Loucy (cell line): ENCODE results near the gene TAF4.

Experiments
- H2AFZ ChIP-seq: fragments of 200-600 bp; sonication (generic); 2 replicates; pipeline ENCODE4 v1.6.0; 2016; ENCODE audit warnings: antibody characterized with exemption, mild to moderate bottlenecking, low read length, moderate library complexity
- H3F3A ChIP-seq: fragments of 200-600 bp; 2 replicates; pipeline ENCODE4 v1.6.0; 2016; ENCODE audit warnings: antibody characterized with exemption, low read depth, mild to moderate bottlenecking
- H3K27me3 ChIP-seq: fragments of 200-600 bp; sonication (generic); 2 replicates; pipeline ENCODE4 v1.6.1; 2014; ENCODE audit warnings: low read length, mild to moderate bottlenecking; ENCODE audit not compliant: insufficient read depth, poor library complexity, severe bottlenecking
- H3K36me3 ChIP-seq: fragments of 200-600 bp; sonication (generic); 2 replicates; pipeline ENCODE4 v1.6.1; 2016; ENCODE audit warnings: low read length; ENCODE audit not compliant: insufficient read depth
- H3K4me1 ChIP-seq: fragments of 200-600 bp; sonication (generic); 2 replicates; pipeline ENCODE4 v1.5.1; 2014; ENCODE audit warnings: low read length, mild to moderate bottlenecking; ENCODE audit not compliant: insufficient read depth, poor library complexity, severe bottlenecking
- H3K4me2 ChIP-seq: fragments of 200-600 bp; sonication (generic); 2 replicates; pipeline ENCODE4 v1.6.0; 2014; ENCODE audit warnings: antibody characterized with exemption, low read length, low read depth, mild to moderate bottlenecking; ENCODE audit not compliant: poor library complexity, severe bottlenecking
- H3K4me3 ChIP-seq: fragments of 200-600 bp; sonication (generic); 2 replicates; pipeline ENCODE4 v1.5.1; 2014; ENCODE audit warnings: low read length, mild to moderate bottlenecking, mixed read lengths; ENCODE audit not compliant: poor library complexity, severe bottlenecking
- H3K79me2 ChIP-seq: fragments of 200-600 bp; sonication (generic); 2 replicates; pipeline ENCODE4 v1.6.1; 2014; ENCODE audit warnings: low read length; ENCODE audit not compliant: insufficient read depth
- H3K9ac ChIP-seq: fragments of 200-600 bp; sonication (generic); 2 replicates; pipeline ENCODE4 v1.6.0; 2014; ENCODE audit warnings: mild to moderate bottlenecking, low read depth, low read length, moderate library complexity; ENCODE audit not compliant: poor library complexity, severe bottlenecking
- H3K9me2 ChIP-seq: fragments of 200-600 bp; sonication (generic); replicated peaks from 2 replicates; pipeline ENCODE4 v1.6.1; 2016; ENCODE audit warnings: low read depth, low read length, mixed read lengths
- H3K9me3 ChIP-seq: fragments of 200-600 bp; sonication (generic); 2 replicates; pipeline ENCODE4 v1.6.1; 2014; ENCODE audit warnings: mild to moderate bottlenecking, antibody characterized with exemption, low read length, low read depth; ENCODE audit not compliant: insufficient read depth
- H4K20me1 ChIP-seq: fragments of 200-600 bp; sonication (generic); 2 replicates; pipeline ENCODE4 v1.6.0; 2014; ENCODE audit warnings: antibody characterized with exemption, low read length, mild to moderate bottlenecking; ENCODE audit not compliant: insufficient read depth, poor library complexity, severe bottlenecking
- EZH2phosphoT487 ChIP-seq: fragments of 200-600 bp; IDR thresholded peaks from 2 replicates; pipeline ENCODE4 v1.6.1; 2018; ENCODE audit warnings: antibody characterized with exemption, mild to moderate bottlenecking, moderate library complexity, borderline replicate concordance
- TF ChIP-seq, protein P1 (sequence below): fragments of 200-600 bp; sonication (generic); conservative IDR thresholded peaks from 2 replicates; pipeline ENCODE4 v1.5.1; 2014; ENCODE audit warnings: mild to moderate bottlenecking, antibody characterized with exemption, low read length

Gene TAF4

DNA sequence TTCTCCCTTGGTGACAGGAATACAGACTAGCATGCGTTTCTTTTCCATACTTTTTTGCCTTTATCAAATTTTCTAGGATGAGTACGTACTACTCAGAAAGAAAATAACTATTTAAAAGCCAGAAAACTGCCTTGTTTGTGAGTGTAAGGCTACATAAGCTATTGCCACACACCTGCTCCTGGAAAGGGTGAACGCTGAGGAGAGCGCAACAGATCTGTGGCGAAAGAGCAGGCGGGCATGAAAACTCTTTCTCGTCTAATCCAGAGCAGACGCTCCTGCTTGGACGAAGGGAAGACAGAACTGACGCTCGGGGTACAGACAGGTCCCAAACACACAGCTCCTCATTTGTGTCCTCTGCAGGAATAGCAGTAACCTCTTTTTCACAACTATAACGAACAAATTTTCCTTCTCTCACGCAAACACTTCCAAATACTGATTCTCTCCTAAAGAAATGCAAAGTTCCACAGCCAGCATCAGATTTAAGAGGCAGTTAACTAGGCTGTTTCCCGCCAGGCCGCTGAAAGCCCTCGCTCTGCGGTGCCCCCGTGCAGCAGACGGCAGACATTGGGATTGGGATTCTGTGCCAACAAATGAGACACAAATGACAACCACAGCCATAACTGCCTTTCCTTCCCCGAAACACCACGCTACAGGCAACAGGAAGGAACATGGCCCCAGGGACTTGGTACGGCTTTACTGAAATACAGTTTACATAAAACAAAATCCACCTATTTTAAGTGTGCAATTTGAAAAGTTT lies 20.0 kb downstream of the TAF4 start:
- Histone ChIP-seq H3K9me2 (no peaks in the 10 kb centered on the region), H4K20me1 (peaks cover 43% of the 10 kb centered on the region), H3K4me1 (peaks cover 5% of the 10 kb centered on the region), H2AFZ (no peak overlapping the region), H3K4me3 (no peak overlapping the region), H3K27me3 (no peaks in the 10 kb centered on the region), H3K79me2 (peaks cover 100% of the 10 kb centered on the region), H3K4me2 (no peak overlapping the region), H3K36me3 (peaks cover 8% of the 10 kb centered on the region; the same call in 1 of the 2 replicates), H3F3A (no peaks in the 10 kb centered on the region), H3K9ac (no peak overlapping the region), H3K9me3 (no peaks in the 10 kb centered on the region)
- no peak for TF ChIP-seq EZH2phosphoT487

DNA sequence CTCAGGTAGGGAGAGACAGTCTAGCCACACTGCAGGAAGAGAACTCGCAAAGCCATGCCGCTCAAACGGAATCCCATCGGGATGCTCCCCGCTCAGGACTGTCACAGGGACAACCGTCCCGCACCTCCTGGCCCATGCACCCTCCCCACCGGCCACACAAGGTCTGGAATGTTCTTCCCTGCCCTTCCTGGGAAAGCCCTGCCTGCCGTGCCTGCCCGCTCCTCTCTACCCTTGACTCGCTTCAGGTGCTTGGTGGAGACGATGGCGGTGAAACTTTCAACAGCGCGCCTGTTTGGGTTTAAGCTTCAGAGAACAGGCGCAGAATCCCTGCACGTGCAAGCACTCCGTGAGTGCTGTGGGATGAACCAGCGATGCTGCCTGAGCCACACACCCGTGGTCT lies 20.6 kb downstream of the TAF4 start:
- peaks cover 5% of the 10 kb centered on the region for H3K4me1 ChIP-seq
- H2AFZ ChIP-seq, result no peak overlapping the region
- H3K9me3 ChIP-seq, result no peaks in the 10 kb centered on the region
- peaks cover 37% of the 10 kb centered on the region for H4K20me1 ChIP-seq
- no peaks in the 10 kb centered on the region for H3K9me2 ChIP-seq
- no peak overlapping the region for H3K4me3 ChIP-seq
- H3K9ac ChIP-seq, result no peak overlapping the region
- peaks cover 100% of the 10 kb centered on the region for H3K79me2 ChIP-seq
- H3K4me2 ChIP-seq, result no peak overlapping the region
- H3K27me3 ChIP-seq, result no peaks in the 10 kb centered on the region
- no peak for TF ChIP-seq EZH2phosphoT487
- TF ChIP-seq, protein P1, sequence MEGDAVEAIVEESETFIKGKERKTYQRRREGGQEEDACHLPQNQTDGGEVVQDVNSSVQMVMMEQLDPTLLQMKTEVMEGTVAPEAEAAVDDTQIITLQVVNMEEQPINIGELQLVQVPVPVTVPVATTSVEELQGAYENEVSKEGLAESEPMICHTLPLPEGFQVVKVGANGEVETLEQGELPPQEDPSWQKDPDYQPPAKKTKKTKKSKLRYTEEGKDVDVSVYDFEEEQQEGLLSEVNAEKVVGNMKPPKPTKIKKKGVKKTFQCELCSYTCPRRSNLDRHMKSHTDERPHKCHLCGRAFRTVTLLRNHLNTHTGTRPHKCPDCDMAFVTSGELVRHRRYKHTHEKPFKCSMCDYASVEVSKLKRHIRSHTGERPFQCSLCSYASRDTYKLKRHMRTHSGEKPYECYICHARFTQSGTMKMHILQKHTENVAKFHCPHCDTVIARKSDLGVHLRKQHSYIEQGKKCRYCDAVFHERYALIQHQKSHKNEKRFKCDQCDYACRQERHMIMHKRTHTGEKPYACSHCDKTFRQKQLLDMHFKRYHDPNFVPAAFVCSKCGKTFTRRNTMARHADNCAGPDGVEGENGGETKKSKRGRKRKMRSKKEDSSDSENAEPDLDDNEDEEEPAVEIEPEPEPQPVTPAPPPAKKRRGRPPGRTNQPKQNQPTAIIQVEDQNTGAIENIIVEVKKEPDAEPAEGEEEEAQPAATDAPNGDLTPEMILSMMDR, result no peak
- H3K36me3 ChIP-seq, result peaks cover 8% of the 10 kb centered on the region; the same call in 1 of the 2 replicates
- no peaks in the 10 kb centered on the region for H3F3A ChIP-seq

DNA sequence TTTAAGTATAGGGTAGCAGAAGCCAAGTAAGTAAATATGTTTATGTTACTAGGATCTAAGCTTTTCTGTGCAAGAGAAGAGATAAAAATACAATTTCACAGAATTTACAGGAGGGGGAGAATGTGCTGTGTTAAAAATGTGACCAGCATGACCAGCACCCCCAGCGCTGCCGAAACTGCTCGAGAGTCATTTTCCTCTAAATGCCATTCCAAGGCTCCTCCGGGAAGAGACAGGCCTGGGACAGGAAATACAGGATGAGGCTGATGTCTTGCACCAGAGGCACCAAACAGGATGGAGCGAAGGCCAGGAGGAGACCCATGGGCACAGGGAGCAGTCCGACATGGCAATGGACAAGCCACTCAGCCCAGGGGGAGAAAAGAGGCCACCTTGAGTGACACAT lies 21.1 kb downstream of the TAF4 start:
- Histone ChIP-seq H3K4me2 (no peak overlapping the region), H3K27me3 (no peaks in the 10 kb centered on the region), H2AFZ (no peak overlapping the region), H3K9me3 (no peaks in the 10 kb centered on the region), H3K36me3 (peaks cover 8% of the 10 kb centered on the region; the same call in 1 of the 2 replicates), H4K20me1 (peaks cover 33% of the 10 kb centered on the region), H3K79me2 (peaks cover 100% of the 10 kb centered on the region), H3K9me2 (no peaks in the 10 kb centered on the region), H3K9ac (no peak overlapping the region), H3K4me3 (no peak overlapping the region), H3F3A (no peaks in the 10 kb centered on the region), H3K4me1 (peaks cover 5% of the 10 kb centered on the region)
- no peak for TF ChIP-seq EZH2phosphoT487
- TF ChIP-seq, protein P1, result no peak
